Small intestine (tissue), 16 donors: ENCODE measurements around the gene MSX2. TPM values are rescaled to one million over a fixed set of nuclear protein-coding genes. Genes with fewer than 3 reads are reported as not detected.

ENCODE experiments used
- DNase-seq, 2 donors: peaks; one replicate each; pipeline versions ENCODE4 v3.0.0 to v3.0.0-alpha.2; 2013
- FAIRE-seq: peaks from 2 replicates; lab custom pipeline; 2012; peaks lifted over from hg19 to GRCh38; lab: Jason Lieb, UNC
- H3K27ac ChIP-seq, 3 donors: one replicate each; pipeline ENCODE4 v1.5.1; 2013; ENCODE audit warnings: low read length in 2 of 3, mild to moderate bottlenecking in 2 of 3, control low read depth in 1 of 3, inconsistent platforms in 1 of 3, low read depth in 1 of 3, moderate library complexity in 1 of 3
- H3K27me3 ChIP-seq, 3 donors: one replicate each; pipeline ENCODE4 v1.6.1; 2013; ENCODE audit warnings: low read length in 3 of 3, inconsistent platforms in 1 of 3; ENCODE audit not compliant: control insufficient read depth in 3 of 3, insufficient read depth in 3 of 3
- H3K36me3 ChIP-seq, 3 donors: one replicate each; pipeline ENCODE4 v1.6.1; 2013; ENCODE audit warnings: low read length in 3 of 3, inconsistent platforms in 1 of 3, low read depth in 1 of 3, mild to moderate bottlenecking in 1 of 3, moderate library complexity in 1 of 3; ENCODE audit not compliant: control insufficient read depth in 3 of 3, insufficient read depth in 2 of 3
- H3K4me1 ChIP-seq, 3 donors: one replicate each; pipeline ENCODE4 v1.6.1; 2013; ENCODE audit warnings: low read length in 2 of 3, inconsistent platforms in 1 of 3, low read depth in 1 of 3, mild to moderate bottlenecking in 1 of 3, moderate library complexity in 1 of 3; ENCODE audit not compliant: control insufficient read depth in 3 of 3, insufficient read depth in 2 of 3
- H3K4me3 ChIP-seq, 3 donors: one replicate each; pipeline ENCODE4 v1.5.1; 2013; ENCODE audit warnings: low read length in 3 of 3, control low read depth in 1 of 3, inconsistent platforms in 1 of 3, low read depth in 1 of 3, mild to moderate bottlenecking in 1 of 3, moderate library complexity in 1 of 3
- H3K9me3 ChIP-seq, 2 donors: one replicate each; pipeline ENCODE4 v1.6.1; 2013; ENCODE audit warnings: low read depth in 1 of 2, low read length in 1 of 2; ENCODE audit not compliant: control insufficient read depth in 2 of 2, insufficient read depth in 1 of 2
- WGBS, 3 donors: extraction: QIAGEN DNeasy Blood & Tissue Kit; methylation state at CpG; one replicate each; pipeline ENCODE4 v1.1.7; 2013; 5-methylcytosine and 5-hydroxymethylcytosine counted together
- long read RNA-seq, 10 donors: transcript quantifications; one replicate each; lab custom pipeline, GENCODE V29; 2026
- polyA plus RNA-seq, 4 donors: library from polyadenylated mRNA; stranded (reverse) in 3 of 4; unstranded in 1 of 4; fragments of 200-250 nt in 3 of 4; fragments of 120-200 nt in 1 of 4; gene quantifications; one replicate each; pipeline versions ENCODE4 v1.2.1 to v1.2.3, GENCODE V29; 2013
- donor health status: healthy with polysubstance abuse.
- donor health status: control.
- donor health status: control.
- donor health status: Bipolar disorder and iron deficiency.
- donor health status: healthy.

Gene MSX2
- polyA plus RNA-seq = 1 to 10 TPM in 1 of 4 donors, under 1 TPM in 1, not detected in 2; 0.46 to 4.7 TPM
- long read RNA-seq, donor 1, partial matches to known transcripts = 0 of 4 reads
- long read RNA-seq, donor 1, other reads (novel, unspliced or antisense) = 0 of 4 reads
- long read RNA-seq, donor 2 = 0 reads
- long read RNA-seq, donor 3 = 0 reads
- long read RNA-seq, donor 4 = 0 reads
- long read RNA-seq, donor 5 = 0 reads
- long read RNA-seq, donor 6, partial matches to known transcripts = 0 of 2 reads
- long read RNA-seq, donor 6, other reads (novel, unspliced or antisense) = 0 of 2 reads
- long read RNA-seq, donor 7 = 0 reads
- long read RNA-seq, donor 8, partial matches to known transcripts = 0 of 1 reads
- long read RNA-seq, donor 8, other reads (novel, unspliced or antisense) = 0 of 1 reads
- long read RNA-seq, donor 9 = 0 reads
- long read RNA-seq, donor 10 = 0 reads

DNA sequence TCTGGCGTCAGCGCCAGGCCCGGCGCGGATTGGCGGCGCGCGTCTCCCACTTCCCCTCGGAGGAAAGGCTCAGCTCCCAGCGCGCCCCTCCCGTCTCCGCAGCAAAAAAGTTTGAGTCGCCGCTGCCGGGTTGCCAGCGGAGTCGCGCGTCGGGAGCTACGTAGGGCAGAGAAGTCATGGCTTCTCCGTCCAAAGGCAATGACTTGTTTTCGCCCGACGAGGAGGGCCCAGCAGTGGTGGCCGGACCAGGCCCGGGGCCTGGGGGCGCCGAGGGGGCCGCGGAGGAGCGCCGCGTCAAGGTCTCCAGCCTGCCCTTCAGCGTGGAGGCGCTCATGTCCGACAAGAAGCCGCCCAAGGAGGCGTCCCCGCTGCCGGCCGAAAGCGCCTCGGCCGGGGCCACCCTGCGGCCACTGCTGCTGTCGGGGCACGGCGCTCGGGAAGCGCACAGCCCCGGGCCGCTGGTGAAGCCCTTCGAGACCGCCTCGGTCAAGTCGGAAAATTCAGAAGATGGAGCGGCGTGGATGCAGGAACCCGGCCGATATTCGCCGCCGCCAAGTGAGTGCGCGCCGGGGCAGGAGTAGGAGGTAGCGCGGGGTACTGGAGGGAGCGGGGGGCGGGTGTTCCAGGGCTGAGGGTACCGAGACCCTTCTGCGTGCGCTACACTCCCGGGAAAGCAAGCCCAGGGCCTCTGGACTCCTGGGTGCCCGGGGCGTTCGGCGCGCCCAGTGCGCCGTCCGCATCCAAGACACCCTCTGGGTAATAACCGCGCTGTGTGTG lies at the start of gene MSX2:
Gene MSX2, plus strand, starts transcription at position 99 of the 777 bp plus-strand sequence. Its CDS starts 78 bp downstream, at position 177.
- no peak within 1 kb of the TSS for H3K27ac ChIP-seq
- peak; percentile 84 to 94 for DNase-seq
- peak within 1 kb of the TSS; percentile 2 to 56 (median 51) for H3K4me3 ChIP-seq
- no peak for FAIRE-seq
- peaks cover 0 to 13% (median 0%) of the 10 kb centered on the region in 3 donors for H3K4me1 ChIP-seq
- H3K9me3 ChIP-seq = peaks cover 0 to 3% of the 10 kb centered on the region in 2 donors
- H3K36me3 ChIP-seq = no peaks in the 10 kb centered on the region
- WGBS, 3 donors = 3 to 6% (median 3%) methylated on average over 85 to 87 of the region's 87 CpGs
- H3K27me3 ChIP-seq = peaks cover 14 to 81% (median 46%) of the 10 kb centered on the region in 3 donors

DNA sequence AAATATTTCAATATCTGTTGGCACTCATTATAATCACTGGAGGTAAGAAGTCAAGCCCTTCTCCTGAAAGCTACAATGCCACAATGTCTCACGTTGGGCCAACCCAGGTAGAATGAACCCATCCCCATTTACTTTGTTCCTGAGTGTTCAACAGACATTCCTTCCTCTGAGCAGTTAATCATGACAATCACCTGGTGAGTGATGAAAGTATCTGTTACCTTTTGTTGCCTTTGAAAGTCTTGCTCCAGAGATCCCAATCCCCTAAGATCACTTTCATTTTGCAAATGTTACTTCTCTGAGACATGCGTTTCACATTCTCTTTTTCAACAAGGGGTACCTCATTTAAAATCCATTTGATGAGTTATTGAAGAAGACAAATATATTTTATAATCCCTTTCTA lies 49.3 kb upstream of the MSX2 start:
- H3K27me3 ChIP-seq = no peaks in the 10 kb centered on the region
- FAIRE-seq = no peak
- no peaks in the 10 kb centered on the region for H3K36me3 ChIP-seq
- no peak overlapping the region for H3K4me3 ChIP-seq
- no peak overlapping the region for H3K27ac ChIP-seq
- no peak for DNase-seq
- H3K4me1 ChIP-seq = no peaks in the 10 kb centered on the region
- 55 to 69% (median 63%) methylated on average over 2 of the region's 2 CpGs for WGBS, 3 donors
- no peaks in the 10 kb centered on the region for H3K9me3 ChIP-seq

DNA sequence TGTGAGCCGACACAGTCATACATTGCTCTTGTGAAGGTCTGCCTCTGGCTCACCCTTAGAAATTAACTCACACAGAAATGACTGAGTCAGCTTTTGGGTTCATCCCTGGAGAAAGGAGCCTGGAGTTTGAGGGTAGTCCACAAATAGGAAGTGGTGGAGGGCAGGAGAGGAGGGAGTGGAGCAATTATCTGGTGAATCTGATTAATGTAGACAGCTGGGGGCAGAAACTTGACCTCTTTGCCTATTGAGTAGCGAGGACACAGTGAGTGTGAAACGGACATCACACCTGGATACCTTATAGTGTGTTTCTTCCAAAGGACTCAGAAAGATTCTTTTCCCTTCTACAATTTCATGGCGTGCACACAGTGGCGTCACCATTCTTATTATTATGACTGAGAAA lies 48.5 kb upstream of the MSX2 start:
- no peak overlapping the region for H3K4me3 ChIP-seq
- FAIRE-seq (no peak), DNase-seq (no peak)
- H3K36me3 ChIP-seq = no peaks in the 10 kb centered on the region
- no peaks in the 10 kb centered on the region for H3K9me3 ChIP-seq
- peaks cover 0 to 2% (median 0%) of the 10 kb centered on the region in 3 donors for H3K27me3 ChIP-seq
- 63 to 70% (median 65%) methylated on average over 5 of the region's 5 CpGs for WGBS, 3 donors
- H3K27ac ChIP-seq = no peak overlapping the region
- no peaks in the 10 kb centered on the region for H3K4me1 ChIP-seq

DNA sequence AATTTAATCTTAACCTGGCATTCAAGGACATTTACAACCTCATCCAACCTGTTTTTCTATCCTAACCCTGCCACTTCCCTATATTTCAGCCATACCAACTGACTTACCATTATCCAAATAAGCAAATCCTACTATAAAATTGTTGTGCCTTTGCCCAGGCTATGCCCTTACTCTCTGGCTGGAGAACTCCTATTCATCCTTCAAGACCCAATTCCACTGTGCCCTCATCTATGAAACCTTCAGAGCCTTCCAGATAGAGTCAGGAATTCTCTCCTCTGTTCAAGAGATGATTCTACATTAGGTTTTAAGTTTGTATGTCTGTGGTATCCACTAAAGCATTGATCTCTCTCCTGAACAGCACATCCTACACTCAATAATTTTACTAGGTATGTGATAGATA lies 46.3 kb upstream of the MSX2 start:
- Histone ChIP-seq H3K4me3 (no peak overlapping the region), H3K4me1 (no peaks in the 10 kb centered on the region), H3K27me3 (peaks cover 0 to 3% (median 0%) of the 10 kb centered on the region in 3 donors), H3K36me3 (no peaks in the 10 kb centered on the region), H3K9me3 (no peaks in the 10 kb centered on the region), H3K27ac (no peak overlapping the region)
- FAIRE-seq (no peak), DNase-seq (no peak)

DNA sequence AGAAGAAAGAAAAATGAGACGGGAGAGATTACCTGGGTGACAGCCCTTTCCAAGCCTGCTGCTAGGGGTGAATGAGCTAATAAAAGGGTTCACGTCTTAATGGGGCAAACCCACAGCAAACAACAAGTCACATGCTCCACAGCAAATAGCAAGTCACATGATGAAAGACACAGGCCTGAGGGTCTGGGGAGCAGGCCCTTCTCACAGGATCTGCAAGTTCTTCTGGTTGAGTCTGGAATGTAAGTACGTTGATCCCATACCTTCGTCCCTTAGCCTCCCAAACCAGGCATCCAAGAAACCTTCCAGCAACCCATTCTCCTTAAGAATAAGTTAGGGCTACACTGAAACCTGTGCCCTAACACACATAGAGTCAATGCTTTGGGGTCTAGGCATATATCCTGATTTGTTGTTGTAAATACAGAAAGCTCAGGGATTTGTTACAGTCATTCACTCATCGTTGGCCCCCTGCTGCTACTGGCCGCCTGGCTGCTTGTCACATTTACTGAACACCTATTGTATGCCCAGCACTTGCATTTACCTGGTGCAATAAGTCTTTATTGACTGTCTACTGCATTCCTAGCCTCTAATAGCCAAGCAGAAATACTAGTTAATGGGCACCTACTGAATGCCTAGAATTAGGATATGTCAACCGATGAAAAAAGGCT lies 43.3 kb upstream of the MSX2 start:
- Histone ChIP-seq H3K4me1 (no peaks in the 10 kb centered on the region), H3K36me3 (no peaks in the 10 kb centered on the region), H3K4me3 (no peak overlapping the region), H3K27me3 (peaks cover 0 to 4% (median 0%) of the 10 kb centered on the region in 3 donors), H3K27ac (no peak overlapping the region), H3K9me3 (no peaks in the 10 kb centered on the region)
- WGBS, 3 donors = 74 to 81% (median 80%) methylated on average over 7 of the region's 7 CpGs
- FAIRE-seq (no peak), DNase-seq (no peak)

DNA sequence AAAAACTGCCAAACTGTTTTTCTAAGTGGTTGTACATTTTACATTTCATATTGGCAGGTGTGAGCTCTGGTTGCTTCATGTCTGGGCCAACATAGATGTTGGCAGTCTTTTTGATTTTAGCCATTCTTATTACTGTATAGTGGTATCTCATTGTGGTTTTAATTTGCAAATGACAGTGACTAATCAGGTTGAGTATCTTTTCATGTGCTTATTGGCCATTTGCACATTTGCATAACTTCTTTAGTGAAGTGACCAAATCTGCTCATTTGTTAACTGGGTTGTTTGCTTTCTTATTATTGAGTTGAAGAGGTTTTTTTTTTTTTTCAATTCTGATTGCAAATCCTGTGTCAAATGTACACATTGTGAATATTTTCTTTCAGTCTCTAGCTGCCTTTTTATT lies 36.9 kb upstream of the MSX2 start:
- Histone ChIP-seq H3K4me1 (peaks cover 0 to 6% (median 0%) of the 10 kb centered on the region in 3 donors), H3K9me3 (no peaks in the 10 kb centered on the region), H3K4me3 (no peak overlapping the region), H3K27me3 (peaks cover 0 to 27% (median 19%) of the 10 kb centered on the region in 3 donors), H3K36me3 (no peaks in the 10 kb centered on the region), H3K27ac (no peak overlapping the region)
- FAIRE-seq (no peak), DNase-seq (no peak)

DNA sequence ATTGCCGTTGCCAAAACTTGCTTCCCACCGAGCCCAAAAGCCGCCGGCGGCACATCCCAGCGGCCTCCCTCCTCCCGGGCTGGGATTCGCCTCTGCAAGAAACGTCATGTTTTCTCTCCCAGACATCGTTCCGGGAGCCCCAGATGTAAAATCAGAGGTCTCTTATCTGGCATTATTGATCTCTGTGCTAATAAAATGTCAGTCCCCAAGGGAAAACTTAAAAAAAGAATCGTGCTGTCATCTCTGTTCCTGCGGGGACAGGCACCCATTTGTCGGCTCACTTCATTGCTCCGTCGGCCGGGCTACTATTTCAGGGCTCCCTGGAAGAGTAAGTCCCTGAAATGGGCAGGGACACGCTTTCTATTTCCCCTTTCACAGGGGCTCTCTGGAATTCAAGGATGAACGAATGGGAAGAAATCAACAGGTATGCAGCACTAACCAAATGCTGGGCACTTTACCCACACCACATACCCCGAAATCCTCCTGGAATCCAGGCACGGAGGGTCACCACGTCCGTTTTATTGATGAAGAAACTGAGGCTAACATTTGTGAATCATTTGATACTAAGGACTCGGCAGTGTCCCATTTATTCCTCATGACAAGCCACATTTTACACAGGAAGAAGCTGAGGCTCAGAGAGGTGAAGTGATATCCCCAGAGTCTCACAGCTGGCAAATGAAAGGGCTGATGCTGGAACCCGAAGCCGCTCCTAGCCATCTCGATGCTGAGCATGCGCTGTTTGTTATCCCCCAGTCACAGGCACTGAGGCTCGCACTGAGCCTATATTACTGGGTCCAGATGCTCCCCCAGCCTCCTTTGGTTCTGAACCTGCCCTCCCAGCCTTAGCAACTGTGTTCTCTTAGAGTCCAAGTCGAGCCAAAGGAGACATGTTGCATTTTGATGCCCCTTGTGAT lies 35.7 kb upstream of the MSX2 start:
- DNase-seq = peak in 1 of 2 donors; percentile 8
- H3K4me1 ChIP-seq = peaks cover 0 to 7% (median 4%) of the 10 kb centered on the region in 3 donors
- H3K9me3 ChIP-seq = no peaks in the 10 kb centered on the region
- H3K27ac ChIP-seq = no peak overlapping the region
- H3K4me3 ChIP-seq = no peak overlapping the region
- H3K36me3 ChIP-seq = no peaks in the 10 kb centered on the region
- no peak for FAIRE-seq
- WGBS, 3 donors = 7 to 9% (median 7%) methylated on average over 30 of the region's 30 CpGs
- peaks cover 1 to 30% (median 26%) of the 10 kb centered on the region in 3 donors for H3K27me3 ChIP-seq
